ENCODE data around the gene RALGAPB.
"Not testable (repeated sequence)": the region's sequence is repeated elsewhere in the genome, so short reads cannot be mapped to it uniquely, and the experiment has no call there.

The RALGAPB gene

GRCh38 chr20:38435555-38435939 lies 37.1 kb upstream of the RALGAPB start:
- DNase-seq (ENCODE audit: low read depth): no peak
- H3K4me3 ChIP-seq (ENCODE audit: low read depth, low read length): no peak overlapping the region
- TF ChIP-seq CTCF (IDR thresholded peaks at IDR 0.05; ENCODE audit: control insufficient read depth, extremely low read depth, insufficient read depth): no peak

- no peak overlapping the region for H3K4me3 ChIP-seq (ENCODE audit: low read depth, low read length)
- no peak for TF ChIP-seq CTCF (IDR thresholded peaks at IDR 0.05; ENCODE audit: control insufficient read depth, extremely low read depth, insufficient read depth)
- DNase-seq (ENCODE audit: low read depth): no peak
These were observed 34.8 kb upstream of the RALGAPB start for GRCh38 chr20:38437796-38438195.

GRCh38 chr20:38441110-38441509 lies 31.5 kb upstream of the RALGAPB start:
- not testable (repeated sequence) for H3K4me3 ChIP-seq (ENCODE audit: low read depth, low read length); DNase-seq (ENCODE audit: low read depth)

GRCh38 chr20:38441916-38442315 lies 30.7 kb upstream of the RALGAPB start:
- H3K4me3 ChIP-seq (ENCODE audit: low read depth, low read length): no peak overlapping the region
- no peak for TF ChIP-seq CTCF (IDR thresholded peaks at IDR 0.05; ENCODE audit: control insufficient read depth, extremely low read depth, insufficient read depth)
- no peak for DNase-seq (ENCODE audit: low read depth)

GRCh38 chr20:38445381-38445796 lies 27.3 kb upstream of the RALGAPB start:
- no peak overlapping the region for H3K4me3 ChIP-seq (ENCODE audit: low read depth, low read length)
- no peak for DNase-seq (ENCODE audit: low read depth)
- no peak for TF ChIP-seq CTCF (IDR thresholded peaks at IDR 0.05; ENCODE audit: control insufficient read depth, extremely low read depth, insufficient read depth)

- TF ChIP-seq CTCF (IDR thresholded peaks at IDR 0.05; ENCODE audit: control insufficient read depth, extremely low read depth, insufficient read depth): no peak
- DNase-seq (ENCODE audit: low read depth): no peak
- H3K4me3 ChIP-seq (ENCODE audit: low read depth, low read length): peak overlapping the region; percentile 98; the same call in 1 of the 2 replicates
These were observed 26.7 kb upstream of the RALGAPB start for GRCh38 chr20:38445901-38446425.

- peak; percentile 98 for TF ChIP-seq CTCF (IDR thresholded peaks at IDR 0.05; ENCODE audit: control insufficient read depth, extremely low read depth, insufficient read depth)
- peak overlapping the region; percentile 98 for H3K4me3 ChIP-seq (ENCODE audit: low read depth, low read length)
- DNase-seq (ENCODE audit: low read depth): peak; percentile 72
These were observed 26.0 kb upstream of the RALGAPB start for GRCh38 chr20:38446441-38447209.
